HepG2 (cell line): ENCODE measurements around the gene UBASH3A. TPM values are rescaled to one million over a fixed set of nuclear protein-coding genes. Genes with fewer than 3 reads are reported as not detected.
A peak's percentile ranks its signal among the peaks of the same experiment; 100 is the strongest.

ENCODE experiments used
- ATAC-seq: fragments of 200-7000 bp; cut with Tn5 transposase; 3 replicates; pipeline ENCODE4 v1.9.1; 2020; ENCODE audit warnings: mild to moderate bottlenecking, moderate library complexity
- BruUV-seq: library from RNA; stranded (reverse); fragments of 400-500 nt; replicated peaks from 2 replicates; lab custom pipeline; 2021; lab: Mats Ljungman, UMichigan
- CTCF ChIA-PET: fragments of 300-600 bp; formaldehyde crosslinking; extraction: SDS; loops from one replicate; lab custom pipeline; 2021; ENCODE audit warnings: low total read pairs, inconsistent platforms, low intra/inter-chr PET ratio; lab: Yijun Ruan, JAX
- POLR2A ChIA-PET: fragments of 350-600 bp; sonication (Branson Sonifier 250); formaldehyde crosslinking; loops from one replicate; lab custom pipeline; 2020; ENCODE audit warnings: antibody characterized with exemption, inconsistent platforms; lab: Yijun Ruan, JAX
- DNase-seq: peaks from one replicate; pipeline ENCODE4 v3.0.0-alpha.2; 2015; ENCODE audit warnings: low spot score
- FAIRE-seq: peaks from 3 replicates; lab custom pipeline; 2011; peaks lifted over from hg19 to GRCh38; lab: Jason Lieb, UNC
- H2AFZ ChIP-seq: one replicate; pipeline ENCODE4 v1.6.1; 2011; ENCODE audit warnings: low read length, inconsistent platforms
- H3K27ac ChIP-seq: fragments of 300-600 bp; 3 replicates; pipeline ENCODE4 v1.8.0; 2011; ENCODE audit warnings: mixed run types, mild to moderate bottlenecking, mixed read lengths, low read length, inconsistent platforms; ENCODE audit not compliant: insufficient read depth; ENCODE audit errors: extremely low read length
- H3K27me3 ChIP-seq, 2 experiments: fragments of 200-600 bp in 1 of 2; 2 replicates in 1 of 2; 3 replicates in 1 of 2; pipeline versions ENCODE4 v1.6.0 to v1.8.0; 2011; ENCODE audit warnings: low read length in 2 of 2, mild to moderate bottlenecking in 2 of 2, moderate library complexity in 2 of 2, inconsistent platforms in 1 of 2; ENCODE audit not compliant: insufficient read depth in 2 of 2, control insufficient read depth in 1 of 2
- H3K36me3 ChIP-seq, 2 experiments: fragments of 200-600 bp in 1 of 2; replicated peaks in 1 of 2; 2 replicates in 1 of 2; 3 replicates in 1 of 2; pipeline versions ENCODE4 v1.5.1 to v1.8.0; 2011; ENCODE audit warnings: low read length in 2 of 2, inconsistent platforms in 1 of 2; ENCODE audit not compliant: insufficient read depth in 2 of 2, control insufficient read depth in 1 of 2
- H3K4me1 ChIP-seq: 2 replicates; pipeline ENCODE4 v1.5.1; 2012; ENCODE audit warnings: low read length, inconsistent platforms; ENCODE audit not compliant: insufficient read depth
- H3K4me2 ChIP-seq: 2 replicates; pipeline ENCODE4 v1.6.0; 2011; ENCODE audit warnings: low read depth, low read length, inconsistent platforms
- H3K4me3 ChIP-seq, 3 experiments: fragments of 200-600 bp in 1 of 3; sonication (generic), shearing (Covaris generic) in 1 of 3; replicated peaks in 1 of 3; 2 replicates each; pipeline ENCODE4 v1.5.1; 2011 to 2016; ENCODE audit warnings: low read length in 3 of 3, inconsistent platforms in 2 of 3, low read depth in 2 of 3, mild to moderate bottlenecking in 2 of 3, control low read depth in 1 of 3, mixed read lengths in 1 of 3; ENCODE audit not compliant: insufficient read depth in 1 of 3
- H3K79me2 ChIP-seq: one replicate; pipeline ENCODE4 v1.6.1; 2011; ENCODE audit warnings: low read length, inconsistent platforms; ENCODE audit not compliant: insufficient read depth
- H3K9ac ChIP-seq: 2 replicates; pipeline ENCODE4 v1.6.0; 2011; ENCODE audit warnings: mild to moderate bottlenecking, low read depth, low read length, inconsistent platforms; ENCODE audit not compliant: insufficient read depth
- H3K9me3 ChIP-seq: 2 replicates; pipeline ENCODE4 v1.5.1; 2012; ENCODE audit warnings: mild to moderate bottlenecking, low read length
- H4K20me1 ChIP-seq: 2 replicates; pipeline ENCODE4 v1.6.0; 2011; ENCODE audit warnings: inconsistent platforms, mild to moderate bottlenecking, low read length, moderate library complexity; ENCODE audit not compliant: insufficient read depth
- KLF16 ChIP-seq, 2 experiments: sonication (generic) in 1 of 2; formaldehyde crosslinking in 1 of 2; IDR thresholded peaks; 2 replicates each; pipeline versions ENCODE4 v1.6.1 to v1.8.0; 2016 to 2023; ENCODE audit warnings: missing genetic modification reagents in 2 of 2, missing compliant biosample characterization in 1 of 2
- PLRG1 ChIP-seq: fragments of 450-650 bp; conservative IDR thresholded peaks from 2 replicates; pipeline ENCODE4 v1.6.1; 2016
- RNF2 ChIP-seq: fragments of 450-650 bp; conservative IDR thresholded peaks from 2 replicates; pipeline ENCODE4 v1.6.1; 2016; ENCODE audit warnings: low read depth
- SIN3A ChIP-seq: IDR thresholded peaks from 2 replicates; pipeline ENCODE4 v1.6.1; 2011; ENCODE audit warnings: low read depth, mild to moderate bottlenecking, control low read depth, low read length, borderline replicate concordance
- SOX13 ChIP-seq, 3 experiments: fragments of 450-650 bp in 1 of 3; sonication (generic) in 1 of 3; formaldehyde crosslinking in 1 of 3; IDR thresholded peaks in 2 of 3; conservative IDR thresholded peaks in 1 of 3; 2 replicates each; pipeline versions ENCODE4 v1.5.0 to v1.6.1; 2016 to 2020; ENCODE audit warnings: antibody characterized with exemption in 1 of 3, mild to moderate bottlenecking in 1 of 3, missing compliant biosample characterization in 1 of 3, missing genetic modification reagents in 1 of 3, moderate library complexity in 1 of 3
- SRY ChIP-seq: sonication (generic); formaldehyde crosslinking; IDR thresholded peaks from 2 replicates; pipeline ENCODE4 v1.8.0; 2022; ENCODE audit warnings: mild to moderate bottlenecking, missing genetic modification reagents
- ZNF354B ChIP-seq: sonication (generic); formaldehyde crosslinking; IDR thresholded peaks from 2 replicates; pipeline ENCODE4 v1.8.0; 2022; ENCODE audit warnings: mild to moderate bottlenecking, missing genetic modification reagents
- ZNF430 ChIP-seq: sonication (generic); formaldehyde crosslinking; IDR thresholded peaks from 2 replicates; pipeline ENCODE4 v1.9.0; 2021; ENCODE audit warnings: mild to moderate bottlenecking, missing genetic modification reagents
- ZNF672 ChIP-seq: sonication (generic); formaldehyde crosslinking; IDR thresholded peaks from 2 replicates; pipeline ENCODE4 v1.8.1; 2022; ENCODE audit warnings: missing genetic modification reagents
- WGBS: methylation state at CpG from one replicate; pipeline ENCODE4 v1.1.6; 2017; ENCODE audit warnings: low lambda C conversion rate; 5-methylcytosine and 5-hydroxymethylcytosine counted together
- in situ Hi-C: cut with HindIII; loops from 2 replicates; pipeline ENCODE4 v1.10.0; 2017; ENCODE audit warnings: low pct_unique_long_range_greater_than_20kb; ENCODE audit not compliant: extremely low pct_ligation_motif_present
- intact Hi-C: fragments of 100-400 bp; cut with micrococcal nuclease; formaldehyde crosslinking; loops from one replicate; pipeline ENCODE4 v1.10.0; 2022; ENCODE audit not compliant: unreplicated experiment
- polyA plus RNA-seq, 8 experiments: library from polyadenylated mRNA; depleted of rRNA in 3 of 8; stranded (reverse) in 7 of 8; unstranded in 1 of 8; fragments of >200 nt; fragmentation: Illumina TruSeq in 4 of 8; extraction: Trizol in 4 of 8; gene quantifications; 2 replicates each; pipeline versions ENCODE4 v1.2.1 to v1.2.3, GENCODE V29; 2011 to 2016; ENCODE audit warnings: low read depth in 4 of 8, missing spikeins in 1 of 8, mixed read lengths in 1 of 8; ENCODE audit not compliant: insufficient read depth in 1 of 8
- total RNA-seq, 5 experiments: library from RNA; depleted of rRNA; stranded (reverse); fragments of >200 nt; fragmentation: Illumina TruSeq; extraction: Trizol; gene quantifications; 2 replicates each; pipeline ENCODE4 v1.2.3, GENCODE V29; 2016; ENCODE audit warnings: low read depth in 1 of 5
- TF ChIP-seq, protein P1 (sequence below): fragments of 450-650 bp; IDR thresholded peaks from 2 replicates; pipeline ENCODE4 v1.6.1; 2016
- TF ChIP-seq, protein P2 (sequence below): sonication (generic); formaldehyde crosslinking; IDR thresholded peaks from 2 replicates; pipeline ENCODE4 v1.9.0; 2021; ENCODE audit warnings: missing genetic modification reagents, borderline replicate concordance

The UBASH3A gene
- total and polyA plus RNA-seq, 2 of the 13 experiments (the other 11 are each of a cell fraction or from before 2014, with no cell fraction given), result not detected

- H3K4me3 ChIP-seq, result no peak overlapping the region
- DNase-seq (no peak), ATAC-seq (no peak), FAIRE-seq (no peak)
- no peak overlapping the region for H2AFZ ChIP-seq
- in situ Hi-C loops (loop anchor here (5.0 to 10.0 kb wide), 3 partner anchors 65 to 292 kb away; no protein-coding TSS in a partner anchor), intact Hi-C loops (no loop called here)
- TF ChIP-seq KLF16 (CRISPR knock-in tag; IDR thresholded peaks at IDR 0.05) (no peak), ZNF672 (no peak), SIN3A (no peak)
- no peaks in the 10 kb centered on the region for H3K9me3 ChIP-seq
- peaks cover 0 to 4% of the 10 kb centered on the region in 2 experiments; a peak in 1 of 5 replicates for H3K27me3 ChIP-seq
- ChIA-PET POLR2A (no interaction called here), CTCF (interaction anchor here (0.8 kb wide), 1 partner anchor 138 kb away, joined by 3 read pairs; no protein-coding TSS in a partner anchor)
- H4K20me1 ChIP-seq, result no peaks in the 10 kb centered on the region
- no peak overlapping the region for H3K9ac ChIP-seq
- H3K79me2 ChIP-seq, result no peaks in the 10 kb centered on the region
- H3K4me1 ChIP-seq, result peaks cover 4% of the 10 kb centered on the region; the same call in 1 of the 2 replicates
- WGBS, result 33% methylated on average over 12 of the region's 14 CpGs
- BruUV-seq, result no TSS peak
- no peak overlapping the region for H3K4me2 ChIP-seq
- H3K36me3 ChIP-seq, result no peaks in the 10 kb centered on the region
- H3K27ac ChIP-seq, result no peak overlapping the region
Measured at GRCh38 chr21:42447182-42447581, 43.5 kb downstream of the UBASH3A start.

- no peak for ATAC-seq
- DNase-seq, result no peak
- H3K4me2 ChIP-seq, result no peak overlapping the region
- POLR2A ChIA-PET, result no interaction called here
- no peak overlapping the region for H2AFZ ChIP-seq
- TF ChIP-seq SOX13 (IDR thresholded peaks at IDR 0.05) (no peak), SOX13 (CRISPR knock-in tag; conservative IDR thresholded peaks at IDR 0.05 in 1 of 2, IDR thresholded peaks at IDR 0.05 in 1 of 2) (no peak), SRY (CRISPR knock-in tag) (no peak), PLRG1 (no peak), ZNF354B (no peak), ZNF430 (CRISPR knock-in tag) (no peak), RNF2 (no peak)
- TF ChIP-seq, protein P1, sequence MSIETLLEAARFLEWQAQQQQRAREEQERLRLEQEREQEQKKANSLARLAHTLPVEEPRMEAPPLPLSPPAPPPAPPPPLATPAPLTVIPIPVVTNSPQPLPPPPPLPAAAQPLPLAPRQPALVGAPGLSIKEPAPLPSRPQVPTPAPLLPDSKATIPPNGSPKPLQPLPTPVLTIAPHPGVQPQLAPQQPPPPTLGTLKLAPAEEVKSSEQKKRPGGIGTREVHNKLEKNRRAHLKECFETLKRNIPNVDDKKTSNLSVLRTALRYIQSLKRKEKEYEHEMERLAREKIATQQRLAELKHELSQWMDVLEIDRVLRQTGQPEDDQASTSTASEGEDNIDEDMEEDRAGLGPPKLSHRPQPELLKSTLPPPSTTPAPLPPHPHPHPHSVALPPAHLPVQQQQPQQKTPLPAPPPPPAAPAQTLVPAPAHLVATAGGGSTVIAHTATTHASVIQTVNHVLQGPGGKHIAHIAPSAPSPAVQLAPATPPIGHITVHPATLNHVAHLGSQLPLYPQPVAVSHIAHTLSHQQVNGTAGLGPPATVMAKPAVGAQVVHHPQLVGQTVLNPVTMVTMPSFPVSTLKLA, result peak; percentile 95
- TF ChIP-seq, protein P2, sequence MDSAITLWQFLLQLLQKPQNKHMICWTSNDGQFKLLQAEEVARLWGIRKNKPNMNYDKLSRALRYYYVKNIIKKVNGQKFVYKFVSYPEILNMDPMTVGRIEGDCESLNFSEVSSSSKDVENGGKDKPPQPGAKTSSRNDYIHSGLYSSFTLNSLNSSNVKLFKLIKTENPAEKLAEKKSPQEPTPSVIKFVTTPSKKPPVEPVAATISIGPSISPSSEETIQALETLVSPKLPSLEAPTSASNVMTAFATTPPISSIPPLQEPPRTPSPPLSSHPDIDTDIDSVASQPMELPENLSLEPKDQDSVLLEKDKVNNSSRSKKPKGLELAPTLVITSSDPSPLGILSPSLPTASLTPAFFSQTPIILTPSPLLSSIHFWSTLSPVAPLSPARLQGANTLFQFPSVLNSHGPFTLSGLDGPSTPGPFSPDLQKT (CRISPR knock-in tag), result no peak
- peaks cover 0 to 4% of the 10 kb centered on the region in 2 experiments; a peak in 1 of 5 replicates for H3K27me3 ChIP-seq
- 55% methylated on average over 10 of the region's 10 CpGs for WGBS
- FAIRE-seq, result no peak
- no peak overlapping the region for H3K9ac ChIP-seq
- CTCF ChIA-PET, result interaction anchor here (0.8 kb wide), 1 partner anchor 138 kb away, joined by 3 read pairs; no protein-coding TSS in a partner anchor
- intact Hi-C loops, result no loop called here
- H3K27ac ChIP-seq, result no peak overlapping the region
- BruUV-seq, result no TSS peak
- H3K4me3 ChIP-seq, result no peak overlapping the region
- H3K36me3 ChIP-seq, result no peaks in the 10 kb centered on the region
- H3K4me1 ChIP-seq, result peaks cover 4% of the 10 kb centered on the region; the same call in 1 of the 2 replicates
- no peaks in the 10 kb centered on the region for H4K20me1 ChIP-seq
- no peaks in the 10 kb centered on the region for H3K9me3 ChIP-seq
- H3K79me2 ChIP-seq, result no peaks in the 10 kb centered on the region
- in situ Hi-C loops, result loop anchor here (5.0 to 10.0 kb wide), 3 partner anchors 65 to 293 kb away; no protein-coding TSS in a partner anchor
Measured at GRCh38 chr21:42447732-42448131, 44.0 kb downstream of the UBASH3A start.
